K562 (cell line): Measurements from ENCODE around the gene KIAA1614. TPM values are rescaled to one million over a fixed set of nuclear protein-coding genes. Genes with fewer than 3 reads are reported as not detected.

Experiments used
- ATAC-seq: fragments of 200-7000 bp; cut with Tn5 transposase; 3 replicates; pipeline ENCODE4 v1.9.1; 2020; ENCODE audit warnings: moderate library complexity
- BruUV-seq: library from RNA; stranded (reverse); fragments of 400-500 nt; replicated peaks from 2 replicates; lab custom pipeline; 2021; lab: Mats Ljungman, UMichigan
- CTCF ChIA-PET: fragments of 300-600 bp; formaldehyde crosslinking; extraction: SDS; loops from one replicate; lab custom pipeline; 2021; ENCODE audit warnings: low intra/inter-chr PET ratio; lab: Yijun Ruan, JAX
- POLR2A ChIA-PET: fragments of 300-600, 350-650 bp; sonication (Branson Sonifier 250); formaldehyde crosslinking; extraction: SDS; loops from one replicate; lab custom pipeline; 2021; ENCODE audit warnings: antibody characterized with exemption, inconsistent platforms; lab: Yijun Ruan, JAX
- DNase-seq, 4 experiments: peaks; one replicate each; pipeline versions ENCODE4 v3.0.0 to v3.0.0-alpha.2; 2011 to 2018; ENCODE audit warnings: low spot score in 3 of 4, mixed read lengths in 3 of 4; ENCODE audit errors: extremely low read depth in 1 of 4
- FAIRE-seq: peaks from 2 replicates; lab custom pipeline; 2011; peaks lifted over from hg19 to GRCh38; lab: Jason Lieb, UNC
- H2AFZ ChIP-seq: 2 replicates; pipeline ENCODE4 v1.6.0; 2011; ENCODE audit warnings: low read depth, low read length, control low read depth, inconsistent platforms
- H3K27ac ChIP-seq: fragments of 200-600 bp; 3 replicates; pipeline ENCODE4 v1.8.0; 2011; ENCODE audit warnings: low read depth, mild to moderate bottlenecking, control low read depth, inconsistent platforms, low read length, moderate library complexity, mixed read lengths; ENCODE audit errors: extremely low read depth
- H3K27me3 ChIP-seq, 2 experiments: fragments of 300-600 bp in 1 of 2; 2 replicates in 1 of 2; 3 replicates in 1 of 2; pipeline versions ENCODE4 v1.6.0 to v1.8.0; 2011; ENCODE audit warnings: inconsistent platforms in 2 of 2, low read length in 2 of 2, mild to moderate bottlenecking in 1 of 2, mixed read lengths in 1 of 2, moderate library complexity in 1 of 2; ENCODE audit not compliant: control insufficient read depth in 2 of 2, insufficient read depth in 2 of 2
- H3K36me3 ChIP-seq: fragments of 300-600 bp; 3 replicates; pipeline ENCODE4 v1.8.0; 2011; ENCODE audit warnings: mild to moderate bottlenecking, low read length, inconsistent platforms; ENCODE audit not compliant: control insufficient read depth, insufficient read depth
- H3K4me1 ChIP-seq, 2 experiments: fragments of 200-600 bp in 1 of 2; replicated peaks in 1 of 2; 2 replicates in 1 of 2; 3 replicates in 1 of 2; pipeline versions ENCODE4 v1.5.1 to v1.8.0; 2011; ENCODE audit warnings: inconsistent platforms in 2 of 2, low read length in 2 of 2, mild to moderate bottlenecking in 1 of 2, mixed read lengths in 1 of 2, moderate library complexity in 1 of 2; ENCODE audit not compliant: control insufficient read depth in 2 of 2, insufficient read depth in 2 of 2
- H3K4me2 ChIP-seq: 2 replicates; pipeline ENCODE4 v1.6.1; 2011; ENCODE audit warnings: low read length, control low read depth, inconsistent platforms, mixed read lengths; ENCODE audit not compliant: insufficient read depth
- H3K4me3 ChIP-seq: fragments of 200-600 bp; sonication (generic), shearing (Covaris generic); 2 replicates; pipeline ENCODE4 v1.5.1; 2016; ENCODE audit warnings: control low read depth, inconsistent platforms
- H3K79me2 ChIP-seq: fragments of 200-600 bp; 3 replicates; pipeline ENCODE4 v1.8.0; 2011; ENCODE audit warnings: low read length, inconsistent platforms; ENCODE audit not compliant: control insufficient read depth, insufficient read depth
- H3K9ac ChIP-seq, 2 experiments: 2 replicates each; pipeline versions ENCODE4 v1.6.0 to v1.6.1; 2011; ENCODE audit warnings: low read depth in 2 of 2, low read length in 2 of 2, control low read depth in 1 of 2, inconsistent platforms in 1 of 2, mild to moderate bottlenecking in 1 of 2, mixed read lengths in 1 of 2; ENCODE audit not compliant: insufficient read depth in 1 of 2
- H3K9me1 ChIP-seq: one replicate; pipeline ENCODE4 v1.6.0; 2011; ENCODE audit warnings: inconsistent platforms, mild to moderate bottlenecking, low read length, moderate library complexity; ENCODE audit not compliant: control insufficient read depth, insufficient read depth
- H3K9me3 ChIP-seq: replicated peaks from 2 replicates; pipeline ENCODE4 v1.5.1; 2011; ENCODE audit warnings: low read depth, low read length, inconsistent platforms; ENCODE audit not compliant: control insufficient read depth, insufficient read depth
- H4K20me1 ChIP-seq: replicated peaks from 2 replicates; pipeline ENCODE4 v1.6.1; 2011; ENCODE audit warnings: low read length, inconsistent platforms, mixed read lengths; ENCODE audit not compliant: control insufficient read depth, insufficient read depth
- MCM7 ChIP-seq, 2 experiments: fragments of 450-650 bp; IDR thresholded peaks; 2 replicates each; pipeline ENCODE4 v1.6.1; 2016 to 2018
- ZNF133 ChIP-seq: fragments of 250-450 bp; sonication (Bioruptor Pico); IDR thresholded peaks from 2 replicates; pipeline ENCODE4 v1.4.0; 2020; ENCODE audit warnings: mild to moderate bottlenecking
- WGBS: fragments of 100-300 bp; shearing (Covaris generic); methylation state at CpG from one replicate; pipeline ENCODE4 v1.1.6; 2016; ENCODE audit warnings: low coverage, mixed read lengths; ENCODE audit not compliant: insufficient coverage; ENCODE audit errors: missing lambda C conversion rate; 5-methylcytosine and 5-hydroxymethylcytosine counted together
- in situ Hi-C: fragments of 300-500 bp; cut with MboI; formaldehyde crosslinking; loops from 4 replicates; pipeline ENCODE4 v1.15.0; 2018; ENCODE audit warnings: inconsistent platforms, mixed read lengths
- intact Hi-C: fragments of 100-400 bp; cut with micrococcal nuclease; formaldehyde crosslinking; loops from 2 replicates; pipeline ENCODE4 v1.14.2; 2022
- polyA plus RNA-seq, 8 experiments: library from polyadenylated mRNA; depleted of rRNA in 4 of 8; stranded (reverse) in 5 of 8; unstranded in 3 of 8; fragments of >200 nt; fragmentation: Nextera tagmentation in 2 of 8; fragmentation: Illumina TruSeq in 1 of 8; extraction: Ambion mirVana in 2 of 8; extraction: Trizol in 1 of 8; gene quantifications; 2 replicates each; pipeline versions ENCODE4 v1.2.1 to v1.2.3, GENCODE V29; 2011 to 2014; ENCODE audit warnings: inconsistent platforms in 1 of 8, missing spikeins in 1 of 8
- total RNA-seq, 7 experiments: library from RNA; depleted of rRNA in 6 of 7; stranded (reverse); fragments of >200 nt in 6 of 7; fragmentation: Illumina TruSeq in 2 of 7; extraction: Trizol in 2 of 7; gene quantifications; 2 replicates each; pipeline versions ENCODE4 v1.2.1 to v1.2.3, GENCODE V29; 2011 to 2021; ENCODE audit warnings: low replicate concordance in 1 of 7
- TF ChIP-seq, protein P1 (sequence below): sonication (generic); formaldehyde crosslinking; IDR thresholded peaks from 2 replicates; pipeline ENCODE4 v1.4.0; 2020; ENCODE audit warnings: mild to moderate bottlenecking, missing genetic modification reagents

The KIAA1614 gene
- total and polyA plus RNA-seq, 9 of the 15 experiments (the other 6 are each of a cell fraction or from before 2014, with no cell fraction given) = 0.01 to 1.1 (median 0.15) TPM; not detected in 1

DNA sequence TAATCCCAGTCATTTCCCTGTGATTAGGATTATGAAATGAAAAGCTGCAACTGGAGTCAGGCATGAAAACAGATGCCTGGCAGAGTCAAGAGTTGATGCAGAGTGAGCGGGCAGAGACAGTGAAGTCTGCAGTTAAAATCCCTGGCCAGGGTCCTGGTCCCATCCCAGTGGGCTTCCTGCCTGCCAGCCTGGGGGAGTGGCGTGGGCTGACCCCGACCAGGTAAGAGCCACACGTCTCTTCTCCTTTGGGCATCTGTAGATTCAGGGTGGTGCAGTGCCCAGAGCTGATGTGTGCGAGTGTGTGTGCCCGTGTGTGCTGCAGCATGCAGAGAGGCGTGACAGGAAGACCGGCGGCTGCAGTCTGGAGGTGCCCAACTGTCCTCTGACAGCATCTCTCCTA, 6.2 kb upstream of the KIAA1614 start:
- Histone ChIP-seq H2AFZ (no peak overlapping the region), H3K27ac (no peak overlapping the region), H3K4me1 (peaks cover 0 to 3% of the 10 kb centered on the region in 2 experiments; a peak in 1 of 5 replicates), H3K9me3 (no peaks in the 10 kb centered on the region), H3K36me3 (no peaks in the 10 kb centered on the region), H3K27me3 (0 out of 5 replicates have a peak, but pooled peaks cover 0 to 4% of the 10 kb centered on the region in 2 experiments), H4K20me1 (no peaks in the 10 kb centered on the region), H3K9ac (no peak overlapping the region), H3K4me2 (no peak overlapping the region), H3K79me2 (no peaks in the 10 kb centered on the region), H3K9me1 (no peaks in the 10 kb centered on the region), H3K4me3 (no peak overlapping the region)
- ATAC-seq (no peak), DNase-seq (no peak), FAIRE-seq (no peak)
- WGBS = 37% methylated on average over 9 of the region's 9 CpGs
- BruUV-seq = no TSS peak
- CTCF ChIA-PET = no interaction called here
- POLR2A ChIA-PET = no interaction called here
- intact Hi-C loops = no loop called here
- in situ Hi-C loops = no loop called here
- TF ChIP-seq ZNF133 (CRISPR knock-in tag) (no peak), MCM7 (IDR thresholded peaks at IDR 0.05) (no peak)
- TF ChIP-seq, protein P1, sequence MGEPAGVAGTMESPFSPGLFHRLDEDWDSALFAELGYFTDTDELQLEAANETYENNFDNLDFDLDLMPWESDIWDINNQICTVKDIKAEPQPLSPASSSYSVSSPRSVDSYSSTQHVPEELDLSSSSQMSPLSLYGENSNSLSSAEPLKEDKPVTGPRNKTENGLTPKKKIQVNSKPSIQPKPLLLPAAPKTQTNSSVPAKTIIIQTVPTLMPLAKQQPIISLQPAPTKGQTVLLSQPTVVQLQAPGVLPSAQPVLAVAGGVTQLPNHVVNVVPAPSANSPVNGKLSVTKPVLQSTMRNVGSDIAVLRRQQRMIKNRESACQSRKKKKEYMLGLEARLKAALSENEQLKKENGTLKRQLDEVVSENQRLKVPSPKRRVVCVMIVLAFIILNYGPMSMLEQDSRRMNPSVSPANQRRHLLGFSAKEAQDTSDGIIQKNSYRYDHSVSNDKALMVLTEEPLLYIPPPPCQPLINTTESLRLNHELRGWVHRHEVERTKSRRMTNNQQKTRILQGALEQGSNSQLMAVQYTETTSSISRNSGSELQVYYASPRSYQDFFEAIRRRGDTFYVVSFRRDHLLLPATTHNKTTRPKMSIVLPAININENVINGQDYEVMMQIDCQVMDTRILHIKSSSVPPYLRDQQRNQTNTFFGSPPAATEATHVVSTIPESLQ = no peak
